ENCODE results near the gene CMTM7.

CMTM7 gene

GRCh38 chr3:32498992-32499391 lies 107.3 kb downstream of the CMTM7 start:
- TF ChIP-seq CTCF (conservative IDR thresholded peaks at IDR 0.05; ENCODE audit: low read depth, low read length): no peak
- DNase-seq (ENCODE audit: low read depth): no peak
- H3K4me3 ChIP-seq (ENCODE audit: low read length): no peak overlapping the region

- TF ChIP-seq CTCF (conservative IDR thresholded peaks at IDR 0.05; ENCODE audit: low read depth, low read length): no peak
These were observed 107.9 kb downstream of the CMTM7 start for GRCh38 chr3:32499585-32499984.

GRCh38 chr3:32500231-32500630 lies 108.6 kb downstream of the CMTM7 start:
- no peak for TF ChIP-seq CTCF (conservative IDR thresholded peaks at IDR 0.05; ENCODE audit: low read depth, low read length)
- no peak overlapping the region for H3K4me3 ChIP-seq (ENCODE audit: low read length)
- no peak for DNase-seq (ENCODE audit: low read depth)

More at GRCh38 chr3:32499585-32499984, 107.9 kb downstream of the CMTM7 start:
- no peak for DNase-seq (ENCODE audit: low read depth)
- no peak overlapping the region for H3K4me3 ChIP-seq (ENCODE audit: low read length)

GRCh38 chr3:32500880-32501782 lies 109.5 kb downstream of the CMTM7 start:
- H3K4me3 ChIP-seq (ENCODE audit: low read length): peak overlapping the region; percentile 97
- no peak for DNase-seq (ENCODE audit: low read depth)
- no peak for TF ChIP-seq CTCF (conservative IDR thresholded peaks at IDR 0.05; ENCODE audit: low read depth, low read length)

GRCh38 chr3:32501783-32502117 lies 110.1 kb downstream of the CMTM7 start:
- TF ChIP-seq CTCF (conservative IDR thresholded peaks at IDR 0.05; ENCODE audit: low read depth, low read length): no peak
- no peak for DNase-seq (ENCODE audit: low read depth)
- peak overlapping the region; percentile 97 for H3K4me3 ChIP-seq (ENCODE audit: low read length)

- peak; percentile 6 for TF ChIP-seq CTCF (conservative IDR thresholded peaks at IDR 0.05; ENCODE audit: low read depth, low read length)
- H3K4me3 ChIP-seq (ENCODE audit: low read length): peak within 1 kb of the TSS; percentile 97
- no peak for DNase-seq (ENCODE audit: low read depth)
These were observed 110.7 kb downstream of the CMTM7 start, which contains the start of gene CMTM6 for GRCh38 chr3:32502118-32502945. TSS of gene CMTM6 (minus strand) at chr3:32502852. CDS start at chr3:32502745, 107 bp downstream.

All from retinal pigment epithelial cell (primary cell).